ENCODE measurements around the gene PLCB1. TPM values are rescaled to one million over a fixed set of nuclear protein-coding genes. Genes with fewer than 3 reads are reported as not detected.

PLCB1 gene
- total and polyA plus RNA-seq, 7 experiments from 2014 or later = 0.56 to 17.6 (median 2.3) TPM

DNA sequence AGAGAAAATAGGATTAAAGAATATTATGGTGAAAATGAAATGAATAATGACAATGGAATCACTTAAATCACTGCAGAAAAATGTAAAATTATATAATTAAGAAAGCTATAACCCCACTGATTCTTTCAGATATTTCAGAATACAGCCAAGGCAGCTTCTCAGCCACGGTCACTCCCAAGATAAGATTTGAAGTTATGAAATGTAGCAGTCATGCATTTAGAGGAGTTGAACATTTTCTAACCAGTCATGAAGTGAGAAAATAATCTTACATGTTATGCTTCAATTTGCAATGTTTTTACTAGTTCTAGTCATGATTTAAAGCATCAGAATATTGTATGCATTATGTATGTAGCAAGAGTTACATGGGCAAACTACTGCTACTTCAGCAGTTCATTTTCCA lies 13.3 kb upstream of the PLCB1 start:
- Mint-ChIP-seq H3K36me3 (no peaks in the 10 kb centered on the region), H3K9me3 (no peaks in the 10 kb centered on the region), H3K4me1 (no peaks in the 10 kb centered on the region), H3K27me3 (peaks cover 0 to 17% (median 8%) of the 10 kb centered on the region in 5 donors), H3K27ac (no peak overlapping the region), H3K4me3 (no peak overlapping the region)
- Histone ChIP-seq H3K27ac (ENCODE audit: low read depth, low read length) (no peak overlapping the region), H3K36me3 (ENCODE audit: control insufficient read depth in 2 of 3, insufficient read depth in 3 of 3, low read length in 3 of 3) (no peaks in the 10 kb centered on the region), H3K4me3 (ENCODE audit: low read length) (no peak overlapping the region), H3K27me3 (ENCODE audit: control insufficient read depth in 2 of 2, insufficient read depth in 2 of 2, low read length in 2 of 2) (no peaks in the 10 kb centered on the region), H3K9me3 (ENCODE audit: control insufficient read depth in 2 of 3, low read length in 3 of 3) (no peaks in the 10 kb centered on the region), H3K4me1 (ENCODE audit: control insufficient read depth in 2 of 2, insufficient read depth in 2 of 2, low read length in 2 of 2) (no peaks in the 10 kb centered on the region)
- intact Hi-C loops (cut with micrococcal nuclease) = no loop called here
- DNase-seq = no peak
- POLR2A ChIA-PET = interaction anchor here (0.7 kb wide), 1 partner anchor 1103 kb away, joined by 3 read pairs; no protein-coding TSS in a partner anchor
- CTCF ChIA-PET = no interaction called here
- ATAC-seq = no peak

DNA sequence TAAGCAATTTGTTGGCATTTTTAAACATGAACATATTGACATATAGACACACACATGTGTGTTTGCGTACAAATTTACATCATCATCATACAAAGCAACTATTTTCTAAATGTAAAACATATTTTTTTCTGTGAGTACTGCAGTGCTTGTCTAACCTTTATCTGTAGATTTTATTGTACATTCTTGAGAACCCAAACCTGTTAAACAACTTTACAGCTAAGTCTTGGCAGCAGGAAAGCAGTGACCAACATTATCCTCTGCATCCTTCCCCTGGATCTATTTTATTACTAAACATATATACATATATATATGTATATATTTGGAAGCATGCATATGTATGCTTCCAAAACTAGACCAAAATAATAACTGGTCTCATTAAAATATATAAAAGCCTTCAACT lies 10.4 kb upstream of the PLCB1 start:
- no peak overlapping the region for H3K4me3 Mint-ChIP-seq
- H3K36me3 ChIP-seq (ENCODE audit: control insufficient read depth in 2 of 3, insufficient read depth in 3 of 3, low read length in 3 of 3) = no peaks in the 10 kb centered on the region
- no peak for DNase-seq
- no peaks in the 10 kb centered on the region for H3K4me1 ChIP-seq (ENCODE audit: control insufficient read depth in 2 of 2, insufficient read depth in 2 of 2, low read length in 2 of 2)
- no peak overlapping the region for H3K27ac ChIP-seq (ENCODE audit: low read depth, low read length)
- H3K9me3 Mint-ChIP-seq = no peaks in the 10 kb centered on the region
- POLR2A ChIA-PET = no interaction called here
- no peaks in the 10 kb centered on the region for H3K27me3 ChIP-seq (ENCODE audit: control insufficient read depth in 2 of 2, insufficient read depth in 2 of 2, low read length in 2 of 2)
- no peak overlapping the region for H3K27ac Mint-ChIP-seq
- intact Hi-C loops (cut with micrococcal nuclease) = no loop called here
- H3K36me3 Mint-ChIP-seq = no peaks in the 10 kb centered on the region
- no peak for ATAC-seq
- no peaks in the 10 kb centered on the region for H3K4me1 Mint-ChIP-seq
- no peaks in the 10 kb centered on the region for H3K9me3 ChIP-seq (ENCODE audit: control insufficient read depth in 2 of 3, low read length in 3 of 3)
- H3K4me3 ChIP-seq (ENCODE audit: low read length) = no peak overlapping the region
- peaks cover 0 to 17% (median 5%) of the 10 kb centered on the region in 5 donors for H3K27me3 Mint-ChIP-seq
- CTCF ChIA-PET = no interaction called here

DNA sequence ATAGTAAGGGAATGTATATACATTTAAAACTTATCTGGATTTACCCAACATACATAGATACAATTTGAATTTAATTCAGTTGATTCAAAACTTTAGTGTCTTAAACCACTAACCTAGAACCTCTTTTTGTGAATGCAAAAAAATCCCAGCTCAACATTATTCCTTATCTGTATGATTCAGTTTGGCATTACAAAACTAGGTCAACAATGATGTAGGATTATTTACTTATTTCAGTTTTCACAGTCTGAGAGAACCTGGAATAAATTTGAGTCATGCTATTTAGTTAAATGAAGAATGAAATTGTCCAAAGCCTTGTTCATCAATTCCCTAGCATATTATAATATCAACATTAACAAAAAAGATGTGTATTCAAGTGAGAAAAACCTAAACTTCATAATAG lies 7.4 kb upstream of the PLCB1 start:
- POLR2A ChIA-PET = no interaction called here
- no peak for DNase-seq
- Histone ChIP-seq H3K4me3 (ENCODE audit: low read length) (no peak overlapping the region), H3K27ac (ENCODE audit: low read depth, low read length) (no peak overlapping the region), H3K27me3 (ENCODE audit: control insufficient read depth in 2 of 2, insufficient read depth in 2 of 2, low read length in 2 of 2) (no peaks in the 10 kb centered on the region), H3K36me3 (ENCODE audit: control insufficient read depth in 2 of 3, insufficient read depth in 3 of 3, low read length in 3 of 3) (no peaks in the 10 kb centered on the region), H3K9me3 (ENCODE audit: control insufficient read depth in 2 of 3, low read length in 3 of 3) (no peaks in the 10 kb centered on the region), H3K4me1 (ENCODE audit: control insufficient read depth in 2 of 2, insufficient read depth in 2 of 2, low read length in 2 of 2) (no peaks in the 10 kb centered on the region)
- no peak for ATAC-seq
- H3K9me3 Mint-ChIP-seq = no peaks in the 10 kb centered on the region
- intact Hi-C loops (cut with micrococcal nuclease) = no loop called here
- no peaks in the 10 kb centered on the region for H3K4me1 Mint-ChIP-seq
- peaks cover 2 to 22% (median 9%) of the 10 kb centered on the region in 5 donors for H3K27me3 Mint-ChIP-seq
- H3K4me3 Mint-ChIP-seq = no peak overlapping the region
- H3K36me3 Mint-ChIP-seq = no peaks in the 10 kb centered on the region
- CTCF ChIA-PET = no interaction called here
- H3K27ac Mint-ChIP-seq = no peak overlapping the region

DNA sequence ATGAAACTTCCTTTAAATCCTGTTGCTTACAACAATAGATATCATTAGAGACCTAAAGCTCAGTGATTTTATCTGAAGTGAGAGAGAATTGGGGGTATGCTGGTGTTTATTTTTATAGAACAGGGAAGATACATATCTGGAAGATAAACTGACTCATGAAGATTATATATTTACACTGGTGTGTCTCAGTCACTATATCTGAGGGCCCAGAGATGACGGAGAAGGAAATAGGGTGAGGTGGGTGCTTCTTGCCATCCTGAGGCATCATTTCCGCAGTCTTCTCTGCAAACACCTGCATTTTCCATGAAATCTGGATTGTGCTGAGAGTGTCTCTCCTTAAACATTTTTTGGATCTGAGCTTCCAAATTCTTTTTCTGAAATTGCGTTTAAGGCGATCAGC lies 5.9 kb upstream of the PLCB1 start:
- H3K27ac Mint-ChIP-seq = no peak overlapping the region
- H3K27ac ChIP-seq (ENCODE audit: low read depth, low read length) = no peak overlapping the region
- no peaks in the 10 kb centered on the region for H3K4me1 ChIP-seq (ENCODE audit: control insufficient read depth in 2 of 2, insufficient read depth in 2 of 2, low read length in 2 of 2)
- DNase-seq = no peak
- CTCF ChIA-PET = no interaction called here
- H3K36me3 ChIP-seq (ENCODE audit: control insufficient read depth in 2 of 3, insufficient read depth in 3 of 3, low read length in 3 of 3) = no peaks in the 10 kb centered on the region
- POLR2A ChIA-PET = no interaction called here
- H3K4me3 ChIP-seq (ENCODE audit: low read length) = no peak overlapping the region
- no peaks in the 10 kb centered on the region for H3K36me3 Mint-ChIP-seq
- intact Hi-C loops (cut with micrococcal nuclease) = no loop called here
- no peak for ATAC-seq
- no peak overlapping the region for H3K4me3 Mint-ChIP-seq
- peaks cover 0 to 3% (median 0%) of the 10 kb centered on the region in 11 donors for H3K9me3 Mint-ChIP-seq
- no peaks in the 10 kb centered on the region for H3K27me3 ChIP-seq (ENCODE audit: control insufficient read depth in 2 of 2, insufficient read depth in 2 of 2, low read length in 2 of 2)
- no peaks in the 10 kb centered on the region for H3K9me3 ChIP-seq (ENCODE audit: control insufficient read depth in 2 of 3, low read length in 3 of 3)
- H3K4me1 Mint-ChIP-seq = no peaks in the 10 kb centered on the region
- peaks cover 4 to 28% (median 18%) of the 10 kb centered on the region in 5 donors for H3K27me3 Mint-ChIP-seq

DNA sequence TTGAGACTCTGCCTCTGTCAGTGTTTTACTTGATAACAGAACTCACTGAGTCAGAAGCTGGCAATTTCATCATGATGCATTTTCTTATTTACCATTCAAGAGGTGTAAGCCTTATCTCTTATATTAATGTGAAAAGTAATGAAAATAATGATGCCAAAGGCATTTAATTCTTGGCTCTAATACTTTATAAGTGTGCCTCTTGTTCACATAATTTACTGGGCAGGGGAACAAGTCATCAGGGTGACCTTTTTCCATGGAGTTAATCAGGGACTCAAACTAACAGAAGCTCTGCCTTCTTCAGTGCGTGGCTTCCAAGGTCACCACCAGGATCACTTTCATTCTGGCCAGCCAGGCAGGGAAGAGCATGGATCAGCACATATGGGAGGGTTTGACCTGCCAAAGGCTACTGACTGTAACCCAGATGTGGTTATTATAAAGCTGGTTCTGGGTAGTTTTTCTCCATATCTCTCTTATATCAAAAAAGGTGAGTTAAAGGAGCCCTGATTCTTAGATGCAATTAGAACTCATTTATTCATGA lies 5.2 kb upstream of the PLCB1 start:
- ATAC-seq (no peak), DNase-seq (no peak)
- Mint-ChIP-seq H3K4me1 (peaks cover 0 to 5% (median 4%) of the 10 kb centered on the region in 7 donors), H3K4me3 (no peak overlapping the region), H3K9me3 (peaks cover 0 to 3% (median 0%) of the 10 kb centered on the region in 11 donors), H3K27me3 (peaks cover 4 to 34% (median 22%) of the 10 kb centered on the region in 5 donors), H3K36me3 (no peaks in the 10 kb centered on the region), H3K27ac (no peak overlapping the region)
- CTCF ChIA-PET = no interaction called here
- H3K9me3 ChIP-seq (ENCODE audit: control insufficient read depth in 2 of 3, low read length in 3 of 3) = no peaks in the 10 kb centered on the region
- H3K27ac ChIP-seq (ENCODE audit: low read depth, low read length) = no peak overlapping the region
- intact Hi-C loops (cut with micrococcal nuclease) = no loop called here
- peaks cover 3 to 4% of the 10 kb centered on the region in 2 donors for H3K4me1 ChIP-seq (ENCODE audit: control insufficient read depth in 2 of 2, insufficient read depth in 2 of 2, low read length in 2 of 2)
- H3K27me3 ChIP-seq (ENCODE audit: control insufficient read depth in 2 of 2, insufficient read depth in 2 of 2, low read length in 2 of 2) = no peaks in the 10 kb centered on the region
- no peaks in the 10 kb centered on the region for H3K36me3 ChIP-seq (ENCODE audit: control insufficient read depth in 2 of 3, insufficient read depth in 3 of 3, low read length in 3 of 3)
- POLR2A ChIA-PET = no interaction called here
- H3K4me3 ChIP-seq (ENCODE audit: low read length) = no peak overlapping the region

DNA sequence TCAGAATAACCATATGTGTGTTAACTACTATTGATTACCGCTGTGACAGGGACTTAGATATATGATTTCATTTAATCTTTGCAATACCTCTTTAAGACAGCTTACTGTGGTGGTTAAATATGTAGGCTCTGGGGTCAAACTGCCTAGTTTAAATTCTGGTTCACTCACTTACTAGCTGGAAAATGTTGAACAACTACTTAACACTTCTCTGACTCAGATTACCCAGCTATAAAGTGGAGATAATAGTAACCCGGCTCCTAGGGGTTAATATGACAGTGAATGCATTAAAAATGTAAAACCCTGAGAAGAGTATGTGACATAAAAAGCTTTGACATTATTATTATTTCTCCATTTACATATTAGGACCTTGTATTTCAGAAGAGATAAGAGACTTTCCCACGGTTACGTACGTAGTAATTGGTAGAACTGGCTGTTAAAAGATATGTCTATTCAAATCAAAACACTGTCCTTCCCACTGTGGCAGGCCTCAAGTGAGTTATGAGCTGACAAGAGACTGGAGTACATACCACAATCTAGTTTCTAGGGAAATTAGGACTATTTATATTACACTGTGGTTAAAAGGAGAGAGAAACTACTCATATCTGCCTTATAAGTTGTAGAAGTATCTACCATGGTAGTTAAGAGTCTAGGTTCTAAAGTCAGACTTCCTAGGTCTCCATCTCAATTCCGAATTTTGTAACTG lies 4.4 kb upstream of the PLCB1 start:
- H3K27me3 Mint-ChIP-seq = peaks cover 4 to 35% (median 22%) of the 10 kb centered on the region in 5 donors
- peaks cover 0 to 6% (median 4%) of the 10 kb centered on the region in 7 donors for H3K4me1 Mint-ChIP-seq
- no peak overlapping the region for H3K27ac ChIP-seq (ENCODE audit: low read depth, low read length)
- peak overlapping the region in 1 of 9 donors; percentile 12 for H3K27ac Mint-ChIP-seq
- H3K36me3 ChIP-seq (ENCODE audit: control insufficient read depth in 2 of 3, insufficient read depth in 3 of 3, low read length in 3 of 3) = no peaks in the 10 kb centered on the region
- DNase-seq (no peak), ATAC-seq (no peak)
- H3K9me3 Mint-ChIP-seq = peaks cover 0 to 3% (median 0%) of the 10 kb centered on the region in 11 donors
- H3K4me3 Mint-ChIP-seq = no peak overlapping the region
- H3K9me3 ChIP-seq (ENCODE audit: control insufficient read depth in 2 of 3, low read length in 3 of 3) = no peaks in the 10 kb centered on the region
- H3K4me3 ChIP-seq (ENCODE audit: low read length) = no peak overlapping the region
- H3K4me1 ChIP-seq (ENCODE audit: control insufficient read depth in 2 of 2, insufficient read depth in 2 of 2, low read length in 2 of 2) = peaks cover 3 to 4% of the 10 kb centered on the region in 2 donors
- no peaks in the 10 kb centered on the region for H3K36me3 Mint-ChIP-seq
- ChIA-PET CTCF (no interaction called here), POLR2A (no interaction called here)
- no peaks in the 10 kb centered on the region for H3K27me3 ChIP-seq (ENCODE audit: control insufficient read depth in 2 of 2, insufficient read depth in 2 of 2, low read length in 2 of 2)
- intact Hi-C loops (cut with micrococcal nuclease) = loop anchor here in 1 of 2 donors (2.0 kb wide), 1 partner anchor 53 kb away; no protein-coding TSS in a partner anchor
